HG03025 (cell line): ENCODE results near the gene FGF8.

ENCODE experiments used
- ATAC-seq: cut with Tn5 transposase; IDR thresholded peaks from one replicate; pipeline ENCODE4 v1.9.1; 2021; ENCODE audit warnings: mild to moderate bottlenecking, moderate library complexity; ENCODE audit not compliant: unreplicated experiment, low FRiP score

FGF8 gene

GRCh38 chr10:101744267-101744666 is 31.6 kb downstream of the FGF8 start:
- no peak for ATAC-seq

- ATAC-seq, result no peak
Observed at GRCh38 chr10:101741938-101742337, 34.0 kb downstream of the FGF8 start.

GRCh38 chr10:101736666-101737065 is 39.2 kb downstream of the FGF8 start:
- no peak for ATAC-seq

- ATAC-seq, result no peak
Observed at GRCh38 chr10:101732096-101732495, 43.8 kb downstream of the FGF8 start.

GRCh38 chr10:101726115-101726387 is 49.9 kb downstream of the FGF8 start:
- ATAC-seq, result no peak

GRCh38 chr10:101725296-101726114 is 50.4 kb downstream of the FGF8 start:
- ATAC-seq, result no peak

GRCh38 chr10:101724446-101724845 is 51.5 kb downstream of the FGF8 start:
- ATAC-seq, result no peak

GRCh38 chr10:101723176-101723575 is 52.7 kb downstream of the FGF8 start:
- ATAC-seq, result no peak

GRCh38 chr10:101721806-101722205 is 54.1 kb downstream of the FGF8 start:
- ATAC-seq, result no peak

- no peak for ATAC-seq
Observed at GRCh38 chr10:101720606-101721230, 55.2 kb downstream of the FGF8 start.
